ENCODE measurements around the gene ACKR3.

GRCh38 chr2:236627841-236628240, 58.2 kb downstream of the ACKR3 start:
- TF ChIP-seq, protein P1, sequence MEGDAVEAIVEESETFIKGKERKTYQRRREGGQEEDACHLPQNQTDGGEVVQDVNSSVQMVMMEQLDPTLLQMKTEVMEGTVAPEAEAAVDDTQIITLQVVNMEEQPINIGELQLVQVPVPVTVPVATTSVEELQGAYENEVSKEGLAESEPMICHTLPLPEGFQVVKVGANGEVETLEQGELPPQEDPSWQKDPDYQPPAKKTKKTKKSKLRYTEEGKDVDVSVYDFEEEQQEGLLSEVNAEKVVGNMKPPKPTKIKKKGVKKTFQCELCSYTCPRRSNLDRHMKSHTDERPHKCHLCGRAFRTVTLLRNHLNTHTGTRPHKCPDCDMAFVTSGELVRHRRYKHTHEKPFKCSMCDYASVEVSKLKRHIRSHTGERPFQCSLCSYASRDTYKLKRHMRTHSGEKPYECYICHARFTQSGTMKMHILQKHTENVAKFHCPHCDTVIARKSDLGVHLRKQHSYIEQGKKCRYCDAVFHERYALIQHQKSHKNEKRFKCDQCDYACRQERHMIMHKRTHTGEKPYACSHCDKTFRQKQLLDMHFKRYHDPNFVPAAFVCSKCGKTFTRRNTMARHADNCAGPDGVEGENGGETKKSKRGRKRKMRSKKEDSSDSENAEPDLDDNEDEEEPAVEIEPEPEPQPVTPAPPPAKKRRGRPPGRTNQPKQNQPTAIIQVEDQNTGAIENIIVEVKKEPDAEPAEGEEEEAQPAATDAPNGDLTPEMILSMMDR (IDR thresholded peaks at IDR 0.05): no peak
- TF ChIP-seq EZH2 (IDR thresholded peaks at IDR 0.05; ENCODE audit: borderline replicate concordance, insufficient read depth, low read depth, low read length, poor library complexity, severe bottlenecking): no peak
